Activated CD8-positive, alpha-beta T cell treated with anti-CD3 and anti-CD28 coated beads for 36 hours (primary cell): Measurements from ENCODE around the gene STK10. TPM values are rescaled to one million over a fixed set of nuclear protein-coding genes. Genes with fewer than 3 reads are reported as not detected.
"Not testable (repeated sequence)": the region's sequence is repeated elsewhere in the genome, so short reads cannot be mapped to it uniquely, and the experiment has no call there.

Source experiments
- ATAC-seq: fragments of 200-7000 bp; cut with Tn5 transposase; one replicate; pipeline ENCODE4 v1.10.0; 2021; ENCODE audit warnings: mild to moderate bottlenecking, moderate library complexity
- CTCF ChIA-PET: fragments of 350-600 bp; sonication (Branson Sonifier 250); formaldehyde crosslinking; loops from one replicate; lab custom pipeline; 2021; ENCODE audit warnings: antibody characterized with exemption; lab: Charles Lee
- POLR2A ChIA-PET: fragments of 350-600 bp; sonication (Branson Sonifier 250); formaldehyde crosslinking; loops from one replicate; lab custom pipeline; 2021; ENCODE audit warnings: antibody characterized with exemption; lab: Charles Lee
- DNase-seq: peaks from one replicate; pipeline ENCODE4 v3.0.0-alpha.2; 2020
- H3K27ac Mint-ChIP-seq: one replicate; pipeline ENCODE4 v1.8.0; 2021; ENCODE audit warnings: mild to moderate bottlenecking, mixed read lengths
- H3K27me3 Mint-ChIP-seq: one replicate; pipeline ENCODE4 v1.8.0; 2021; ENCODE audit warnings: mixed read lengths
- H3K36me3 Mint-ChIP-seq: one replicate; pipeline ENCODE4 v1.8.0; 2021; ENCODE audit warnings: low read depth, mixed read lengths
- H3K4me1 Mint-ChIP-seq: one replicate; pipeline ENCODE4 v1.8.0; 2021; ENCODE audit warnings: low read depth, mixed read lengths
- H3K4me3 Mint-ChIP-seq: one replicate; pipeline ENCODE4 v1.8.0; 2021; ENCODE audit warnings: mild to moderate bottlenecking, moderate library complexity, mixed read lengths
- H3K9me3 Mint-ChIP-seq: one replicate; pipeline ENCODE4 v1.8.0; 2021; ENCODE audit warnings: mixed read lengths
- CTCF ChIP-seq: fragments of 200-600 bp; IDR thresholded peaks from one replicate; pipeline ENCODE4 v1.8.0; 2022; ENCODE audit warnings: antibody characterized with exemption, mild to moderate bottlenecking
- intact Hi-C: fragments of 100-400 bp; cut with micrococcal nuclease; formaldehyde crosslinking; loops from one replicate; pipeline ENCODE4 v1.10.0; 2022
- total RNA-seq, 2 experiments: library from RNA; stranded (reverse); gene quantifications; one replicate each; pipeline ENCODE4 v1.2.3, GENCODE V29; 2021

STK10 gene
- total RNA-seq, 2 experiments from 2014 or later = 142 to 143 TPM

- CTCF ChIA-PET = interaction anchor here (0.8 kb wide), 1 partner anchor 123 kb away, joined by 3 read pairs; no protein-coding TSS in a partner anchor
- Mint-ChIP-seq H3K9me3 (peaks cover 5% of the 10 kb centered on the region), H3K27me3 (no peaks in the 10 kb centered on the region), H3K4me3 (no peak overlapping the region), H3K36me3 (peaks cover 15% of the 10 kb centered on the region), H3K4me1 (peaks cover 8% of the 10 kb centered on the region), H3K27ac (no peak overlapping the region)
- no peak for TF ChIP-seq CTCF
- no peak for ATAC-seq
- intact Hi-C loops = no loop called here
- no peak for DNase-seq
- POLR2A ChIA-PET = no interaction called here
Measured at GRCh38 chr5:172029876-172030275, 158.1 kb downstream of the STK10 start.

- CTCF ChIA-PET = interaction anchor here (1.6 to 1.7 kb wide), 2 partner anchors 31 to 116 kb away, joined by 5 to 9 read pairs; no protein-coding TSS in a partner anchor
Measured at GRCh38 chr5:172028167-172028566, 159.9 kb downstream of the STK10 start.

GRCh38 chr5:172020110-172020786, 167.8 kb downstream of the STK10 start:
- H3K27me3 Mint-ChIP-seq, H3K4me3 Mint-ChIP-seq, ATAC-seq, DNase-seq, intact Hi-C loops, H3K27ac Mint-ChIP-seq, H3K9me3 Mint-ChIP-seq, H3K4me1 Mint-ChIP-seq, H3K36me3 Mint-ChIP-seq: not testable (repeated sequence)
- CTCF ChIA-PET = interaction anchor here (0.6 to 1.4 kb wide), 3 partner anchors 21 to 260 kb away, joined by 3 to 4 read pairs (median 3); no protein-coding TSS in a partner anchor
- POLR2A ChIA-PET = interaction anchor here (0.9 kb wide), 1 partner anchor 15 kb away, joined by 3 read pairs; no protein-coding TSS in a partner anchor

More at GRCh38 chr5:172028167-172028566, 159.9 kb downstream of the STK10 start:
- Mint-ChIP-seq H3K9me3 (peaks cover 5% of the 10 kb centered on the region), H3K4me1 (no peaks in the 10 kb centered on the region), H3K27me3 (no peaks in the 10 kb centered on the region), H3K27ac (no peak overlapping the region), H3K4me3 (no peak overlapping the region), H3K36me3 (peaks cover 15% of the 10 kb centered on the region)
- DNase-seq = no peak
- POLR2A ChIA-PET = interaction anchor here (1.7 kb wide), 1 partner anchor 20 kb away, joined by 6 read pairs; no protein-coding TSS in a partner anchor
- no peak for TF ChIP-seq CTCF
- ATAC-seq = no peak
- intact Hi-C loops = no loop called here

- no peaks in the 10 kb centered on the region for H3K36me3 Mint-ChIP-seq
- H3K9me3 Mint-ChIP-seq = no peaks in the 10 kb centered on the region
- DNase-seq (no peak), ATAC-seq (peak; percentile 30)
- no peak for TF ChIP-seq CTCF
- no peaks in the 10 kb centered on the region for H3K27me3 Mint-ChIP-seq
- H3K4me3 Mint-ChIP-seq = no peak overlapping the region
- intact Hi-C loops = no loop called here
- ChIA-PET POLR2A (interaction anchor here (0.6 kb wide), 1 partner anchor 111 kb away, joined by 3 read pairs; no protein-coding TSS in a partner anchor), CTCF (no interaction called here)
- H3K27ac Mint-ChIP-seq = no peak overlapping the region
- peaks cover 4% of the 10 kb centered on the region for H3K4me1 Mint-ChIP-seq
Measured at GRCh38 chr5:172015346-172015745, 172.7 kb downstream of the STK10 start.

- DNase-seq (no peak), ATAC-seq (no peak)
- Mint-ChIP-seq H3K4me1 (peaks cover 25% of the 10 kb centered on the region), H3K36me3 (peaks cover 11% of the 10 kb centered on the region), H3K4me3 (no peak overlapping the region), H3K27me3 (no peaks in the 10 kb centered on the region), H3K9me3 (no peaks in the 10 kb centered on the region), H3K27ac (no peak overlapping the region)
- TF ChIP-seq CTCF = no peak
- POLR2A ChIA-PET = interaction anchor here (1.0 to 7.7 kb wide), 2 partner anchors 52 to 622 kb away, joined by 3 to 115 read pairs; partner anchors contain the start of gene NPM1
- intact Hi-C loops = no loop called here
- CTCF ChIA-PET = interaction anchor here (0.7 to 6.9 kb wide), 5 partner anchors 14 to 199 kb away, joined by 3 to 41 read pairs (median 3); no protein-coding TSS in a partner anchor
Measured at GRCh38 chr5:172010278-172010677, 177.7 kb downstream of the STK10 start.
